Measurements from ENCODE around the gene VEGFA. TPM values are rescaled to one million over a fixed set of nuclear protein-coding genes. Genes with fewer than 3 reads are reported as not detected.

VEGFA gene
- total and polyA plus RNA-seq, 2 donors from 2014 or later: 36.3 to 111 TPM

GRCh38 chr6:43722920-43723545, 47.0 kb upstream of the VEGFA start:
- H3K9me3 ChIP-seq (ENCODE audit: control insufficient read depth in 2 of 3, insufficient read depth in 1 of 3, low read length in 3 of 3): no peaks in the 10 kb centered on the region
- H3K4me3 ChIP-seq (ENCODE audit: low read length in 3 of 3): no peak overlapping the region
- intact Hi-C loops (cut with DNase I): no loop called here
- no peaks in the 10 kb centered on the region for H3K27me3 ChIP-seq (ENCODE audit: control insufficient read depth, insufficient read depth, low read length)
- no peaks in the 10 kb centered on the region for H3K36me3 ChIP-seq (ENCODE audit: control insufficient read depth in 2 of 3, insufficient read depth in 3 of 3, low read length in 3 of 3)
- no peak for FAIRE-seq
- no peak overlapping the region for H3K27ac ChIP-seq (ENCODE audit: low read depth in 2 of 2, low read length in 2 of 2)
- H3K9ac ChIP-seq (ENCODE audit: low read length in 3 of 3): no peak overlapping the region
- DNase-seq: no peak
- peaks cover 0 to 2% (median 0%) of the 10 kb centered on the region in 3 donors for H3K4me1 ChIP-seq (ENCODE audit: control insufficient read depth in 2 of 3, insufficient read depth in 2 of 3, low read depth in 1 of 3, low read length in 3 of 3)
- TF ChIP-seq CTCF (IDR thresholded peaks at IDR 0.05; ENCODE audit: borderline replicate concordance, extremely low read depth, insufficient read depth): no peak

- intact Hi-C loops (cut with DNase I): no loop called here
- no peak overlapping the region for H3K27ac ChIP-seq (ENCODE audit: low read depth in 2 of 2, low read length in 2 of 2)
- no peaks in the 10 kb centered on the region for H3K36me3 ChIP-seq (ENCODE audit: control insufficient read depth in 2 of 3, insufficient read depth in 3 of 3, low read length in 3 of 3)
- H3K4me1 ChIP-seq (ENCODE audit: control insufficient read depth in 2 of 3, insufficient read depth in 2 of 3, low read depth in 1 of 3, low read length in 3 of 3): peaks cover 0 to 2% (median 0%) of the 10 kb centered on the region in 3 donors
- no peaks in the 10 kb centered on the region for H3K27me3 ChIP-seq (ENCODE audit: control insufficient read depth, insufficient read depth, low read length)
- FAIRE-seq (no peak), DNase-seq (peak in 4 of 5 donors; percentile 68 to 82 (median 78))
- no peak overlapping the region for H3K4me3 ChIP-seq (ENCODE audit: low read length in 3 of 3)
- peak; percentile 65 for TF ChIP-seq CTCF (IDR thresholded peaks at IDR 0.05; ENCODE audit: borderline replicate concordance, extremely low read depth, insufficient read depth)
- no peaks in the 10 kb centered on the region for H3K9me3 ChIP-seq (ENCODE audit: control insufficient read depth in 2 of 3, insufficient read depth in 1 of 3, low read length in 3 of 3)
- no peak overlapping the region for H3K9ac ChIP-seq (ENCODE audit: low read length in 3 of 3)
Measured at GRCh38 chr6:43723737-43724295, 46.2 kb upstream of the VEGFA start.

GRCh38 chr6:43724354-43724753, 45.7 kb upstream of the VEGFA start:
- DNase-seq (no peak), FAIRE-seq (no peak)
- Histone ChIP-seq H3K4me1 (ENCODE audit: control insufficient read depth in 2 of 3, insufficient read depth in 2 of 3, low read depth in 1 of 3, low read length in 3 of 3) (peaks cover 0 to 2% (median 0%) of the 10 kb centered on the region in 3 donors), H3K36me3 (ENCODE audit: control insufficient read depth in 2 of 3, insufficient read depth in 3 of 3, low read length in 3 of 3) (no peaks in the 10 kb centered on the region), H3K9ac (ENCODE audit: low read length in 3 of 3) (no peak overlapping the region), H3K9me3 (ENCODE audit: control insufficient read depth in 2 of 3, insufficient read depth in 1 of 3, low read length in 3 of 3) (no peaks in the 10 kb centered on the region), H3K27me3 (ENCODE audit: control insufficient read depth, insufficient read depth, low read length) (no peaks in the 10 kb centered on the region), H3K27ac (ENCODE audit: low read depth in 2 of 2, low read length in 2 of 2) (no peak overlapping the region), H3K4me3 (ENCODE audit: low read length in 3 of 3) (no peak overlapping the region)
- intact Hi-C loops (cut with DNase I): no loop called here
- TF ChIP-seq CTCF (IDR thresholded peaks at IDR 0.05; ENCODE audit: borderline replicate concordance, extremely low read depth, insufficient read depth): no peak

All from kidney (tissue), 14 donors.